ENCODE measurements around the gene BAZ2B. TPM values are rescaled to one million over a fixed set of nuclear protein-coding genes. Genes with fewer than 3 reads are reported as not detected.

Gene BAZ2B
- total RNA-seq, 1 experiment from 2014 or later = 47.6 TPM

GRCh38 chr2:159351977-159352376 lies 264.4 kb downstream of the BAZ2B start:
- Histone ChIP-seq H3K4me1 (ENCODE audit: insufficient read depth, low read length, poor library complexity, severe bottlenecking) (no peaks in the 10 kb centered on the region), H3K9me3 (ENCODE audit: low read depth, low read length, poor library complexity, severe bottlenecking) (no peaks in the 10 kb centered on the region), H3K36me3 (ENCODE audit: insufficient read depth, low read length, poor library complexity, severe bottlenecking) (peaks cover 5% of the 10 kb centered on the region), H3K27ac (ENCODE audit: low read depth, low read length, poor library complexity, severe bottlenecking) (no peak overlapping the region), H3K4me3 (ENCODE audit: low read depth, low read length, poor library complexity, severe bottlenecking) (no peak overlapping the region), H3K27me3 (replicated peaks; ENCODE audit: insufficient read depth, low read depth, low read length, poor library complexity) (no peaks in the 10 kb centered on the region)
- BruUV-seq (replicated peaks) = no TSS peak
- no peak for DNase-seq (ENCODE audit: low spot score)
- CTCF ChIA-PET = no interaction called here
- intact Hi-C loops (cut with micrococcal nuclease; ENCODE audit: unreplicated experiment) = no loop called here
- POLR2A ChIA-PET (ENCODE audit: low non-redundant PET) = no interaction called here
- TF ChIP-seq EZH2 (IDR thresholded peaks at IDR 0.05; ENCODE audit: borderline replicate concordance, low read depth, low read length, poor library complexity, severe bottlenecking) = no peak
- TF ChIP-seq, protein P1, sequence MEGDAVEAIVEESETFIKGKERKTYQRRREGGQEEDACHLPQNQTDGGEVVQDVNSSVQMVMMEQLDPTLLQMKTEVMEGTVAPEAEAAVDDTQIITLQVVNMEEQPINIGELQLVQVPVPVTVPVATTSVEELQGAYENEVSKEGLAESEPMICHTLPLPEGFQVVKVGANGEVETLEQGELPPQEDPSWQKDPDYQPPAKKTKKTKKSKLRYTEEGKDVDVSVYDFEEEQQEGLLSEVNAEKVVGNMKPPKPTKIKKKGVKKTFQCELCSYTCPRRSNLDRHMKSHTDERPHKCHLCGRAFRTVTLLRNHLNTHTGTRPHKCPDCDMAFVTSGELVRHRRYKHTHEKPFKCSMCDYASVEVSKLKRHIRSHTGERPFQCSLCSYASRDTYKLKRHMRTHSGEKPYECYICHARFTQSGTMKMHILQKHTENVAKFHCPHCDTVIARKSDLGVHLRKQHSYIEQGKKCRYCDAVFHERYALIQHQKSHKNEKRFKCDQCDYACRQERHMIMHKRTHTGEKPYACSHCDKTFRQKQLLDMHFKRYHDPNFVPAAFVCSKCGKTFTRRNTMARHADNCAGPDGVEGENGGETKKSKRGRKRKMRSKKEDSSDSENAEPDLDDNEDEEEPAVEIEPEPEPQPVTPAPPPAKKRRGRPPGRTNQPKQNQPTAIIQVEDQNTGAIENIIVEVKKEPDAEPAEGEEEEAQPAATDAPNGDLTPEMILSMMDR (conservative IDR thresholded peaks at IDR 0.05; ENCODE audit: low read depth, low read length) = no peak

- H3K27me3 ChIP-seq (replicated peaks; ENCODE audit: insufficient read depth, low read depth, low read length, poor library complexity) = no peaks in the 10 kb centered on the region
- H3K9me3 ChIP-seq (ENCODE audit: low read depth, low read length, poor library complexity, severe bottlenecking) = no peaks in the 10 kb centered on the region
- H3K36me3 ChIP-seq (ENCODE audit: insufficient read depth, low read length, poor library complexity, severe bottlenecking) = peaks cover 5% of the 10 kb centered on the region
- TSS peak; percentile 66 for BruUV-seq (replicated peaks)
- TF ChIP-seq, protein P1 (conservative IDR thresholded peaks at IDR 0.05; ENCODE audit: low read depth, low read length) = no peak
- TF ChIP-seq EZH2 (IDR thresholded peaks at IDR 0.05; ENCODE audit: borderline replicate concordance, low read depth, low read length, poor library complexity, severe bottlenecking) = no peak
- H3K4me3 ChIP-seq (ENCODE audit: low read depth, low read length, poor library complexity, severe bottlenecking) = no peak overlapping the region
- no peak overlapping the region for H3K27ac ChIP-seq (ENCODE audit: low read depth, low read length, poor library complexity, severe bottlenecking)
- no peaks in the 10 kb centered on the region for H3K4me1 ChIP-seq (ENCODE audit: insufficient read depth, low read length, poor library complexity, severe bottlenecking)
- intact Hi-C loops (cut with micrococcal nuclease; ENCODE audit: unreplicated experiment) = no loop called here
- no peak for DNase-seq (ENCODE audit: low spot score)
- CTCF ChIA-PET = no interaction called here
- POLR2A ChIA-PET (ENCODE audit: low non-redundant PET) = no interaction called here
Observed at GRCh38 chr2:159349674-159350299, 266.6 kb downstream of the BAZ2B start.

GRCh38 chr2:159326569-159327255 lies 289.6 kb downstream of the BAZ2B start:
- Histone ChIP-seq H3K27me3 (replicated peaks; ENCODE audit: insufficient read depth, low read depth, low read length, poor library complexity) (no peaks in the 10 kb centered on the region), H3K4me3 (ENCODE audit: low read depth, low read length, poor library complexity, severe bottlenecking) (no peak overlapping the region), H3K36me3 (ENCODE audit: insufficient read depth, low read length, poor library complexity, severe bottlenecking) (no peaks in the 10 kb centered on the region), H3K27ac (ENCODE audit: low read depth, low read length, poor library complexity, severe bottlenecking) (no peak overlapping the region), H3K4me1 (ENCODE audit: insufficient read depth, low read length, poor library complexity, severe bottlenecking) (no peaks in the 10 kb centered on the region), H3K9me3 (ENCODE audit: low read depth, low read length, poor library complexity, severe bottlenecking) (no peaks in the 10 kb centered on the region)
- POLR2A ChIA-PET (ENCODE audit: low non-redundant PET) = no interaction called here
- DNase-seq (ENCODE audit: low spot score) = no peak
- TF ChIP-seq, protein P1 (conservative IDR thresholded peaks at IDR 0.05; ENCODE audit: low read depth, low read length) = no peak
- no peak for TF ChIP-seq EZH2 (IDR thresholded peaks at IDR 0.05; ENCODE audit: borderline replicate concordance, low read depth, low read length, poor library complexity, severe bottlenecking)
- BruUV-seq (replicated peaks) = no TSS peak
- intact Hi-C loops (cut with micrococcal nuclease; ENCODE audit: unreplicated experiment) = no loop called here
- CTCF ChIA-PET = no interaction called here
